Mononuclear cell (primary cell): ENCODE measurements around the gene AFTPH. TPM values are rescaled to one million over a fixed set of nuclear protein-coding genes. Genes with fewer than 3 reads are reported as not detected.
A peak's percentile ranks its signal among the peaks of the same experiment; 100 is the strongest.

Experiments used
- H3K27me3 ChIP-seq: 2 replicates; pipeline ENCODE4 v1.6.0; 2011; ENCODE audit warnings: low read length, control low read depth; ENCODE audit not compliant: insufficient read depth
- H3K4me1 ChIP-seq: 2 replicates; pipeline ENCODE4 v1.5.1; 2011; ENCODE audit warnings: mild to moderate bottlenecking, low read length, control low read depth; ENCODE audit not compliant: insufficient read depth
- H3K4me3 ChIP-seq: 2 replicates; pipeline ENCODE4 v1.5.1; 2011; ENCODE audit warnings: mild to moderate bottlenecking, low read length, moderate library complexity
- H3K9me3 ChIP-seq: 2 replicates; pipeline ENCODE4 v1.5.1; 2011; ENCODE audit warnings: low read depth, mild to moderate bottlenecking, control low read depth, low read length
- total RNA-seq: library from RNA; depleted of rRNA; stranded (reverse); fragments of >200 nt; gene quantifications from one replicate; pipeline ENCODE4 v1.2.3, GENCODE V29; 2012

AFTPH gene
- total RNA-seq, 1 donor: 87.1 TPM

DNA sequence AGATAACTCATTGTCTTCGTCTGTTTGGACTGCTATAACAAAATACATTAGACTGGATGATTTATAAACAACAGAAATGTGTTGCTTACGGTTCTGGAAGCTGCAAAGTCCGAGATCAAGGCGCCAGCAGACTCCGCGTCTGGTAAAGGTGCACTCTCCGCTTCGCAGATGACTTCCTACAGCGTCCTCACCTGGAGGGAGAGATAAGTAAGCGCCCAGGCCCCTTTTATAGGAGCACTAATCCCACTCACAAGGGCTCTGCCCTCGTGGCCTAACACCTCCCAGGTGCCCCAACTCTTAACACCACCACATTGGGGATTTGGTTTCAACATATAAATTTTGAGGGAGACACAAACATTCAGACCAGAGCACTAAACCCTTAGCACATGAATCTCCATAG, 78.3 kb downstream of the AFTPH start:
- H3K9me3 ChIP-seq: no peaks in the 10 kb centered on the region
- H3K27me3 ChIP-seq: no peaks in the 10 kb centered on the region
- no peak overlapping the region for H3K4me3 ChIP-seq
- H3K4me1 ChIP-seq: peaks cover 13% of the 10 kb centered on the region

DNA sequence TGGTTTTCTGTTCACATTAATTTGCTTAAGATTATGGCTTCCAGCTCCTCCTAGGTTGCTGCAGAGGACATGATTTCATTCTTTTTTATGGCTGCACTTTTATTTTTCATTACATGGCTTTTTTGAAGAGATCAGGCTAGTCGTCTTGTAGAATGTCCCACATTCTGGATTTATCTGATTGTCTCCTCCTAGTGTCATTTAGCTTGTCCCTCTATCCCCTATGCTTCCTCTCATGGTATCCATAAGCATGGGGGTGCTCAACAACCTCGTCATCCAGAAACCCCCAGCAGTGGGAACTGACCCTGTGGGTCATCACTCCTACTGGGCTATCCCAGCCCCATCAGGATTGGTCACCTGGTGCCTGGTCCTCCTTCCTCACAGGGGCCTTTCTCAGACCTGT, 80.0 kb downstream of the AFTPH start:
- H3K4me1 ChIP-seq: peaks cover 30% of the 10 kb centered on the region

DNA sequence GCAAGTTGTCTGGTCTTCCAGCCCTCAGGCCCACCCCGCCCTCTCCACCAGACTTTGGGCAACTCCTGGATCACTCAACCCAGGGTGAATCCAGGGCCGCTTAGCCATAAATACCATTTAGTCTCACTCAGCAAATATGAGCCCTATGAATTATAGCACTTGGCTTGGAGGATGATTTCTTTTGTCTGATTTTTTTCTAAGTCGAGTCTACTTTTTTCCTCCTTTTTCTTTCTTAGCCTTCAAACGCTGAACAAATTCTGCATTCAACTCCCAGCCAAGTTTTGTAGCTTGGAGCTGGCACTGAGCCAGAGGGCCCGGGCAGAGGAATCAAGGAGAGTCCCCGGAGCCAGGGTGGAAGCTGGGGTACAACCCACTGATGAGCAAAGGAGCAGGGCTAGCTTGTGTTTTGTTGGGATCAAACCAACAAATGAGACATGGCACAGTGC, 80.9 kb downstream of the AFTPH start:
- H3K4me3 ChIP-seq: no peak overlapping the region
- H3K27me3 ChIP-seq: no peaks in the 10 kb centered on the region
- H3K4me1 ChIP-seq: peaks cover 35% of the 10 kb centered on the region
- H3K9me3 ChIP-seq: no peaks in the 10 kb centered on the region

More for the DNA sequence above, 80.0 kb downstream of the AFTPH start:
- no peaks in the 10 kb centered on the region for H3K9me3 ChIP-seq
- no peak overlapping the region for H3K4me3 ChIP-seq
- no peaks in the 10 kb centered on the region for H3K27me3 ChIP-seq

DNA sequence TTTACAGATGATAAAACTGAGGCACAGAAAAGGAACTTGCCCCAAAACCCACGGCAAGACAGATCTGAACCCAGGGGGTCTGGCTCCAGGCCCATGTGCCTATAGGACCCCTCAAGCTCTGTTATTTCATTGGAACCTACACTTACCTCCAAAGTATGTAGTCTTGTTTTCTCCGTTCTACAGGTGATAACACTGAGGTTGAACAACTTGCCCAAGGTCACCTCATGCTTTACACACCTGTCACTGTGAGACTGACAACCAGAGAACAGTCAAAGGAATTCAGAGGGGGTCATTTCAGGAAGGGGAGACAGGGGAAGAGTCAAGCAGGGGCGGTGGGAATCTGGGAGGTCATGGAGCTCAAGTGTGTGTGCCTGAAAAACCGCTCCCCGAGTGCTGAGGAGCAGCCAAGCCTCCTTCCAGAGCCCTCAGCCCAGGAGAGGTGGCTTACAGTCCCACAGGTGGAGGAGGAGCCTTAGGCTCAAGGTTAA, 81.9 kb downstream of the AFTPH start:
- Histone ChIP-seq H3K4me3 (no peak overlapping the region), H3K9me3 (no peaks in the 10 kb centered on the region), H3K27me3 (no peaks in the 10 kb centered on the region), H3K4me1 (peaks cover 35% of the 10 kb centered on the region)

DNA sequence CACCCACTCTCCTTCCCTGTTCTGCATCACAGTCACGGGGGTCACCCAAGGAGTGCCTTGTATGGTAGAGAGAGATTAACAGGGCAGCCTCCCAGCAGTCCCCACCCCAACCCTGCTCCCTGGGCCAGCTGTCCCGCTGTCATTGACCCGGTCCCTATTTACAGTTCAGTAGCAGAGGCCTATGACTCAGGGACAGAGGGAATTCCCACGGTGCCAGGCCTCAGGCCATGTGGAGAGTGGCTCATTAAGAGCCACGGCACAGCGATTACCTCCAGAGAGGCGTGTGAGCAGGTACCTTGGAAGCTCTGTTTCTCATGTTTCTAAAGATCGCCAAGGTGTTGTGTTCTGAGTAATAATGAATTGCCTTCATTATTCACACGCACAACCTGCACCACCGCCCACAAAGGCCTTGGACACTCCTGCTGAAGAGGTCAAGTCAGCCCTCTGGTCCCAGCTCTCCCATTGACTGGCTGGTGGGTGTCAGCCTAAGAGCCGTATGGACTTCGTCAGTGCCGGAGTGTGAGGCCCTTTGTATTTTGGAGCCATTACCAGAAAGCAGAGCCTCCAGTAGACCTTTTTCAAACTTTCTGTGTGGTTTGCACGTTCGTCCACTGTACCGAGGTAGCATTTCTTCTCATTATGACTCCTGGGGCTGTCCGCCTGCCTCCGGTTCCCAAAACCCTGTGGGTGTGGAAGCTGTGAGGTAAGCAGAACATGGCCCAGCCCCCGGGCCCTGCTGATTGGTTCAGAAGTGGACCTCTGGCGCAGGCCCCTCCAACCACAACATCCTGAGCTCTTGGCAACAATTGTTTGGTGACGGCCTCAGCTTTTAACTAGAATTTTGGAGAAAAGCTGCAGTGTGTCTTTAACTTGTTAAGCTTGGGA, 82.6 kb downstream of the AFTPH start:
- H3K4me1 ChIP-seq: peaks cover 35% of the 10 kb centered on the region
- H3K4me3 ChIP-seq: no peak overlapping the region
- H3K9me3 ChIP-seq: no peaks in the 10 kb centered on the region
- H3K27me3 ChIP-seq: no peaks in the 10 kb centered on the region

DNA sequence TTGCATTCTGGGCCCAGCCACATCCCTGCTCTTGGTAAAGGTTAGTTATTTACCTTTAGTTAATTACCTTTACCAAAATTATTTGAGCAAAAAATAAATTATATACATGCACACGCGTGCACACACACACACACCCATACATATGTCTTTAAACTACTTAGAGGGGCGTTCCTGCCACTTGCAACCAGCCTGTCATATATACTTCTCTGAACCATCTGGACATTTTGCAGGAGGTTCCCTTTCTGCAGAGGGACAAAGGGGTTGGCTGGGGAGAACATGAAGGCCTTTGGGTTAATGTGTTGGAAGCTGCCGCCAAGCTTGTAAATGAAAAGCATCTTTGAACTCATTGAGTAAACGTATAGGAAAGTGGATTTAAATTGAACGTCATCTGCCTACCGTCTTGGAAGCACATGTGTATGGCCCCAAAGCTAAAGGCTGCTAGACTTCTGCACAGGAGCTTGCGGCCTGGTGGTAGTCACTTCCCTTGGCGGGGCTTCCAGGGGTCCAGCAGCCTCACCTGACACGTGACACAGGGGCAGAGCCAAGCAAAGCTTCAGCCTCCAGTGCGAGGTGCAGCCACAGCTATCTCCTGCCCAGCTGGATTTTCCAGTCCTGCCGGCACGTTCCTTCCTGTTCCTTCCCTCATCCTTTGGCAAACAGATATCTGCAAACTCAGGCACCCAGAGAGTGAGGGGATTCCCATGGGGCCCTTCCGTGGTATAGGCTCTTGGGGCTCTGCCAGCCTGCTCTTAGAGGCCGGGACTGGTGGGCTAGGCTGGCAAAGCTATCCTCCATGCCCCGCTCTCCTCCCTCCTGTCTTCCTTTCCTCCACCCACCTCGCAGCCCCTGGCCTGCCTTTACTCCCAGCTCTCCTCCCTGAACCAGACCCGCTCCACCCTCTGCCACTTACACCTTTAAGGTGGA, 83.5 kb downstream of the AFTPH start:
- Histone ChIP-seq H3K4me1 (peaks cover 35% of the 10 kb centered on the region), H3K9me3 (no peaks in the 10 kb centered on the region), H3K4me3 (no peak overlapping the region), H3K27me3 (no peaks in the 10 kb centered on the region)

DNA sequence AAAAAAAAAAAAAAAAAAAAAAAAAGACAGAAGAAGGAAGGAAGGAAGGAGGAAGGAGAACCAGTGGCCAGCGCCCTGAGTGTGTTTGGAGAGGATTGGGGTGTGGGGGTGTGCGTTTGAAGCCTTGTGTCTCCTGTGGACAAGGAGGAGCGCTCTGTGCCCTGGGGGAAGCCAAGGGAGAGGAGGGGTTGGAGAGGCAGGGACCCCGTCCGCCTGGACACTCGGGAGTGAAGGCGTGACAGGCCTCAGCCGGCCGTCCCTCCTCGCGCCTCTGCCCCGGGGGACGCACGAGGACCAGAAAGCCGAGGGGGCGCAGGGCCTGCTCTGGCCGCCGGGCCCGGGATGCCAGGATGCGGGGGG, 84.7 kb downstream of the AFTPH start:
- H3K27me3 ChIP-seq: no peaks in the 10 kb centered on the region
- no peaks in the 10 kb centered on the region for H3K9me3 ChIP-seq
- H3K4me1 ChIP-seq: peaks cover 35% of the 10 kb centered on the region
- H3K4me3 ChIP-seq: peak overlapping the region; percentile 58

DNA sequence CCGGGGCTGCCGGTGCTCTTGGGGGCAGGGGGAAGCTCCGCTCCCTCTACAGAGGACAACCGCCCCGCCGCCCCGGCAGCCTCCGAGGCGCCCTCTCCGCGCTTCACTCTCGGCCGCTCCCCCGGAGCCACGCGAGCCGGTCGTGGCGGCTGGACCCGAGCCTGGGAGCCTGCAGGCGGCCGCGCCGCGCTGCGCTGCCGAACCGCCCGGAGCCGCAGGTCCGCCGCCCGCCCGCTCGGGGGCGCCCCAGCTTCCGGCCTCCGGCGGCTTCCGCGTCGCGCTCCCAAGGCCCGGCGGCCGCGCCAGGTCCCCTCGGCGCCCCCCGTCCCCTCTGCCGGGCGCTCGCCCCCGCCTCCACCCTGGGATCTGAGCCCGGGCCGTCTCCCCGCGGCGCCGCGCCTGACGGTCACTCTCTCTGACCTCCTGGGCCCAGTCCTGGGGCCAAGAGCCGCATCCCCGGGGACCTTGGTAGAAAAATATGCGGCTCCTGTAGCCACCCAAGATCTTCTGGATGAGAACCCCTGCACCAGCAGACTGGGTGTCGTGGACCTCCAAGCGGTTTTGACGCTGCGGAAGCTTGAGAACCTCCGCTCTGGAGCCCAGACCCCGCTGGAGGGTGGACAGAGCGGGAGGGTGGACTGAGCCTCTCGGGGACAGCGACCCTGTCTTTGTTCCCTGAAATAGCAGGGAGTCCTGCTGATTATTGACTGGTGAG, 85.3 kb downstream of the AFTPH start:
- Histone ChIP-seq H3K27me3 (no peaks in the 10 kb centered on the region), H3K4me3 (peak overlapping the region; percentile 58), H3K9me3 (no peaks in the 10 kb centered on the region), H3K4me1 (peaks cover 35% of the 10 kb centered on the region)

DNA sequence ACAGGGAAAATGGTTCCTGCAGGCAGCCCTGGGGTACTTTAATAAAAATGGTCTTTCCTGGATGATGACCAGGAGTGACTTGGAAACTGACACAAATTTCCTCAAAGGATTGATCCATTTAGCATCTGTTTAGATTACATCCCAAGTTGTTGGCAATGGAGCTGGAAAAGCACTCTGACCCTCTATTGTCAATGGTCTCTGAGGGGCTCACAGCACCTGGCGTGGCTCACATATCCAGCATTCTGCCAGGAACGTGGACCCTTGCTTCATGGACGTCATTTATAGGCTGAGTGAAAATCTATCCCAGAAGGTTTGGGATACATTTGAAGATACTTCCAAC, 85.8 kb downstream of the AFTPH start:
- no peaks in the 10 kb centered on the region for H3K27me3 ChIP-seq
- H3K9me3 ChIP-seq: no peaks in the 10 kb centered on the region
- peak overlapping the region; percentile 58 for H3K4me3 ChIP-seq
- H3K4me1 ChIP-seq: peaks cover 35% of the 10 kb centered on the region

DNA sequence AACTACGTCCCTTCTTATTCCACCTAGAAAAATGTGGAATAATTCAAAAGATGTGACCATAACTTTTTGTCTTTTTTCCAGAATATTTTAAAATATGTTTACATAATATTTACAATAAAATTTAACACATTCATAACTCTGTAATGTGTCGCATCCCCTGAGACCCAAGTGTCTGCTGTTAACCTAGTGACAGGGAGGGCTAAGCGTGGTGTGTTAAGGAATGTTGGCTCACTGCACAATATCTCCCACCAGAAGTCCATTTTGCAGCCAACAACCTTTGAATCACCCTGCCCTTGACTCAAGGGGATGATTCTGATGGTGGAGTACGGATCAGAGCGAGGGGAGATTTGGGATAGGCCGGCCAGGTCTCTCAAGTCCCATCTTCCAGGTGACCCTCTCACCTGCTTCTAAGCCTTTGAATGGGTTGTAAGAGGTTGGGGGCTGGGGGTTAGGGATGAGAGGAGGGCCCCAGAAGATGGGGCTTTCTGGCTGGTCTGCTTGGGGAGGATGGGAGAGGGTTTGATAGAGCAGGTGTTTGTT, 86.3 kb downstream of the AFTPH start:
- Histone ChIP-seq H3K4me3 (no peak overlapping the region), H3K9me3 (no peaks in the 10 kb centered on the region), H3K4me1 (peaks cover 35% of the 10 kb centered on the region), H3K27me3 (no peaks in the 10 kb centered on the region)

DNA sequence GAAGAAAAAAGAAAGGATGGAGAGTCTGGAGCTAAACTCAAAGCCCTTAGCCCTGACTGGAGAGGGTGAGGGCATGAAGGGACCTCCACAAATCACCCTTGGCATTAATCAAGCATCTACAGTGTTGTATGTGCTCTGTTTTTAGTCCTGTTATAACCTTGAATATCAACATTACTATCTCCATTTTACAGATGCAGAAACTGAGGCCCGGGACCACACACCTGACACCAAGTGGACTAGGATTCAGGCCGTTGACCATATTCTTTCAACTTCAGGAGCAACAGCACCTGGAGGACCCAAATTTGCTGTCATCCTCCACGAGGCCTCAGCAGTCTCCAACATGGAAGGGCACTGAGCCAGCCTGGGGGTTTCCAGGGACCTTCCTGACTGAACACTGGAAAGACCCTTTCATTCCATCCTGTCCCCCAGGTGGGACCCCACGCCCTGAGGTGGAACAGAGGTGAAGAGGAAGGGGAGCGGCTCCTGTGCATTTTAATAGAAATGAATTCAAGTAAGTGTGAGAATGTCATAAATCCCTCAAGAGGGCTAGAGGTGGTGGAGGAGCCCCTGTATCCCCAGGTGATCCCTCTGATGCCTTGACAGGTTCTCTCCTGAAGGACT, 88.6 kb downstream of the AFTPH start:
- no peaks in the 10 kb centered on the region for H3K9me3 ChIP-seq
- no peak overlapping the region for H3K4me3 ChIP-seq
- H3K27me3 ChIP-seq: no peaks in the 10 kb centered on the region

DNA sequence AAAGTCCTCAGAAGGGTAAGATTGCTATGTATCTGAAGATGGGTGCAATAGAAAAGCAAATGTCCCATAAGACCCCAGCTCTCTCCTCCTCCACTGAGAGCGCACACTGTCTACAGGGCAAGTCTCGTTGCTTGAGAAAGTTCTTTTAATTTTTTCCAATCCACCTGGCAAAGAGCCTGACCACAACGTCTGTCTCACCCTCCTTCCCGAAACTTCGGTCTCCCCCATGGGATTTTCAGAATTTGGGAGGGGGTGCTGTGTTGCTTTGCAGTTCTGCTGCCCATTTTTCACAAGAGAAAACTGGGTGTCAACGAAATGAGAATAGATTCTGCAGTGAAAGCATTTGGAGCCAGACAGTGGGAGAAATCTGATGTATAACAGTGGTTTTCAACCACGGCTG, 89.1 kb downstream of the AFTPH start:
- H3K27me3 ChIP-seq: no peaks in the 10 kb centered on the region
- H3K4me3 ChIP-seq: no peak overlapping the region
- H3K4me1 ChIP-seq: peaks cover 14% of the 10 kb centered on the region
- H3K9me3 ChIP-seq: no peaks in the 10 kb centered on the region

More for the DNA sequence above, 88.6 kb downstream of the AFTPH start:
- peaks cover 20% of the 10 kb centered on the region for H3K4me1 ChIP-seq

DNA sequence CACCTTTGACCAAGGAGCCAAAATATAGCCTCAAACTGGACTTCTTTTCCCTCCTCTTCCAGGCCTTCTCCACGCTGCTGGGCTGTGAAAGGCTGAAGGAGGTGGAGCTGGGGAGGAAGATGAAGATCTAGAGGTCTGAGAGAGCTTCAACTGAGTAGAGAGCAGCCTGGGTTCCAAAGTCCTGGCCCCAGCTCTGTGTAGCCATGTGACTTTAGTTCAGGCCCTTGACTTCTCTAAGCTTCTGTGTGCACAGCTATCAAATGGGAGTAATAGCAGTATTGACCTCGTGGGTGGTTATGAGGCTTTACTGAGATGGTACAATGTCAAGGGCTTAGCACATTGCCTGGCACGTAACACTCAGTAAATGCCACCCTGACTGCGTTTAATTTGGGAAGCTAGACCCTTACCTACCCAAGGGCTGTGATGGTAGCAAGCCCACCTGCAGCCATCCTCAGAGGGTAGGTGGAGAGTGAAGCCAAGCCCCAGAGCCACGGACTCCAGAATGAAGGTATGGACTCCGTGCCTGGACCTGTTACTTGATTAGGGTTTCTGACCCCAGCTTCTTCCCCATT, 91.2 kb downstream of the AFTPH start:
- Histone ChIP-seq H3K9me3 (no peaks in the 10 kb centered on the region), H3K4me1 (no peaks in the 10 kb centered on the region), H3K4me3 (no peak overlapping the region), H3K27me3 (no peaks in the 10 kb centered on the region)
